HepG2 (cell line): ENCODE results near the gene TBL3. TPM values are rescaled to one million over a fixed set of nuclear protein-coding genes. Genes with fewer than 3 reads are reported as not detected.

ENCODE experiments used
- AGO1 ChIP-seq: fragments of 200-400 bp; formaldehyde crosslinking; IDR thresholded peaks from 2 replicates; pipeline ENCODE4 v1.6.1; 2017; ENCODE audit warnings: mild to moderate bottlenecking, low read depth, low read length, moderate library complexity; ENCODE audit not compliant: poor library complexity, severe bottlenecking
- ARID4A ChIP-seq: sonication (generic); formaldehyde crosslinking; IDR thresholded peaks from 2 replicates; pipeline ENCODE4 v1.5.0; 2020; ENCODE audit warnings: mild to moderate bottlenecking, missing genetic modification reagents, borderline replicate concordance
- ATF2 ChIP-seq: sonication (generic); formaldehyde crosslinking; IDR thresholded peaks from 2 replicates; pipeline ENCODE4 v1.4.0; 2020; ENCODE audit warnings: missing genetic modification reagents
- DZIP1 ChIP-seq: sonication (generic); formaldehyde crosslinking; IDR thresholded peaks from 2 replicates; pipeline ENCODE4 v1.5.0; 2020; ENCODE audit warnings: mild to moderate bottlenecking, missing genetic modification reagents
- ESRRA ChIP-seq: sonication (generic); formaldehyde crosslinking; IDR thresholded peaks from 2 replicates; pipeline ENCODE4 v1.5.1; 2020; ENCODE audit warnings: mild to moderate bottlenecking, low read depth, missing genetic modification reagents
- FLYWCH1 ChIP-seq: sonication (generic); formaldehyde crosslinking; IDR thresholded peaks from 2 replicates; pipeline ENCODE4 v1.8.1; 2023; ENCODE audit warnings: mild to moderate bottlenecking, missing genetic modification reagents
- FOXA3 ChIP-seq: IDR thresholded peaks from 2 replicates; pipeline ENCODE4 v1.6.1; 2016; ENCODE audit warnings: missing genetic modification reagents, missing compliant biosample characterization
- GABPB1 ChIP-seq: IDR thresholded peaks from 2 replicates; pipeline ENCODE4 v1.6.1; 2016; ENCODE audit warnings: mild to moderate bottlenecking, missing genetic modification reagents, moderate library complexity, missing compliant biosample characterization
- GATAD2A ChIP-seq: IDR thresholded peaks from 2 replicates; pipeline ENCODE4 v1.6.1; 2016
- KDM2A ChIP-seq: sonication (generic); formaldehyde crosslinking; IDR thresholded peaks from 2 replicates; pipeline ENCODE4 v1.4.0; 2020; ENCODE audit warnings: low read depth, missing genetic modification reagents, borderline replicate concordance
- NFYB ChIP-seq: sonication (generic); formaldehyde crosslinking; IDR thresholded peaks from 2 replicates; pipeline ENCODE4 v1.4.0; 2020; ENCODE audit warnings: missing genetic modification reagents
- RAD21 ChIP-seq: fragments of 450-650 bp; formaldehyde crosslinking; IDR thresholded peaks from 2 replicates; pipeline ENCODE4 v1.5.0; 2020; ENCODE audit warnings: mild to moderate bottlenecking
- SP1 ChIP-seq, 2 experiments: fragments of 450-650 bp in 1 of 2; sonication (generic) in 1 of 2; formaldehyde crosslinking in 1 of 2; IDR thresholded peaks; 2 replicates each; pipeline versions ENCODE4 v1.4.0 to v1.6.1; 2016 to 2020; ENCODE audit warnings: missing genetic modification reagents in 1 of 2
- ZNF136 ChIP-seq: sonication (generic); formaldehyde crosslinking; IDR thresholded peaks from 2 replicates; pipeline ENCODE4 v1.8.1; 2022; ENCODE audit warnings: low read depth, mild to moderate bottlenecking, moderate library complexity, missing genetic modification reagents
- ZNF205 ChIP-seq: IDR thresholded peaks from 2 replicates; pipeline ENCODE4 v1.6.1; 2018; ENCODE audit warnings: missing biosample characterization, missing genetic modification reagents
- ZNF619 ChIP-seq: sonication (generic); formaldehyde crosslinking; IDR thresholded peaks from 2 replicates; pipeline ENCODE4 v1.4.0; 2020; ENCODE audit warnings: mild to moderate bottlenecking, missing genetic modification reagents
- ZNF724P ChIP-seq: sonication (generic); formaldehyde crosslinking; IDR thresholded peaks from 2 replicates; pipeline ENCODE4 v1.8.0; 2022; ENCODE audit warnings: missing genetic modification reagents, borderline replicate concordance
- ZNF761 ChIP-seq: sonication (generic); formaldehyde crosslinking; conservative IDR thresholded peaks from 2 replicates; pipeline ENCODE4 v1.4.0; 2020; ENCODE audit warnings: mild to moderate bottlenecking, missing genetic modification reagents
- ZNF776 ChIP-seq: sonication (generic); formaldehyde crosslinking; IDR thresholded peaks from 2 replicates; pipeline ENCODE4 v1.4.0; 2020; ENCODE audit warnings: mild to moderate bottlenecking, missing genetic modification reagents
- ZNF782 ChIP-seq: sonication (generic); formaldehyde crosslinking; IDR thresholded peaks from 2 replicates; pipeline ENCODE4 v1.4.0; 2020; ENCODE audit warnings: missing genetic modification reagents, mild to moderate bottlenecking, borderline replicate concordance
- ZNF788 ChIP-seq: sonication (generic); formaldehyde crosslinking; IDR thresholded peaks from 2 replicates; pipeline ENCODE4 v1.5.0; 2020; ENCODE audit warnings: mild to moderate bottlenecking, missing genetic modification reagents, borderline replicate concordance
- polyA plus RNA-seq, 8 experiments: library from polyadenylated mRNA; depleted of rRNA in 3 of 8; stranded (reverse) in 7 of 8; unstranded in 1 of 8; fragments of >200 nt; fragmentation: Illumina TruSeq in 4 of 8; extraction: Trizol in 4 of 8; gene quantifications; 2 replicates each; pipeline versions ENCODE4 v1.2.1 to v1.2.3, GENCODE V29; 2011 to 2016; ENCODE audit warnings: low read depth in 4 of 8, missing spikeins in 1 of 8, mixed read lengths in 1 of 8; ENCODE audit not compliant: insufficient read depth in 1 of 8
- total RNA-seq, 5 experiments: library from RNA; depleted of rRNA; stranded (reverse); fragments of >200 nt; fragmentation: Illumina TruSeq; extraction: Trizol; gene quantifications; 2 replicates each; pipeline ENCODE4 v1.2.3, GENCODE V29; 2016; ENCODE audit warnings: low read depth in 1 of 5

TBL3 gene
- total and polyA plus RNA-seq, 2 of the 13 experiments (the other 11 are each of a cell fraction or from before 2014, with no cell fraction given): 16.8 to 38.0 TPM

DNA sequence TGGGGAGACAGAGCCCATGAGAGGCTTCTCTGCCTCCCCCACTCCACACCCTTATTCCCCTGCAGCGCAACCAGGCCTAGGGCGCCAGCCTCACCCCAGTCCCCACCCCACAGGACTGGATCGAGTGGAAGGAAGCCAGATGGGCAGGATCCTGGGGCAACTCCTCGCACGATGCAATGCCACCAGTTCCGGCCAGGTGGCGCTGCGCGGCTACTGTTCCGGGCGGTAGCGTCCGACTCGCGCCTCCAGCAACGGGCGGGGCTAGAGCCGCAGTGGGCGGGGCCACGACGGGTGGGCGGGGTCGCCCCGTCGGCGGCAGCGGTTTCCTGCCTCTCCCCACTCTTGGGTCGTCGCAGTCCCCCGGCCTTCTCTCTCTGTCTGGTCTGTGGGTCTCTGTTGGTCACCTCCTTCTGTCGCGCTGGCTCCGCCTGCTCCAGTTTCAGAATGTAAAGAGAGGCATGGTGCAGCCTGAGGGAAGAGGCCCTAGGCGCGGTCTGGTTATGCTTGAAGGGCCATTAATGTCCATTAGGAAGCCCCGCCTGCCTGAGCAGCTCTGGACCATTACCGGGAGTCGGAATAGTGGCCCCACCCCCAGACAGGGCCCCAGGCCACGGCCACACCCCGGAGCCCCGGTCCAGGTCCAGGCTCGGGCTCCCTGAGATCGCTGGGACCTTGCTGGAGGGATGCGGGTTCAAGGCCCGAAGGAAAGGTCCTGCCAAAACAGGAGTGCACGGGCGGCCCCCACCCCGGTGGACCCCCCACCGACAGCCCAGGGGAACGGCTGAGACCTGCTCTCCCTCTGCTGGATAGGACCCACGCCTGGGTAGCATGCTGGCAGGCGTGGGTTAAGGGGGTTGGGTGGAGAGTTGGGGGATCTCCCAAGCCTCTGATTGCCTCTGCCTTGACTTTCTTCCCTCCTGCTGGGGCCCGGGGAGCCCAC is 51.5 kb downstream of the TBL3 start (continued):
- no peak for TF ChIP-seq ZNF724P (CRISPR knock-in tag)
- TF ChIP-seq ZNF136 (CRISPR knock-in tag): 0 out of 2 replicates have a peak, but pooled peaks have one; percentile 62
- TF ChIP-seq ZNF788 (CRISPR knock-in tag): no peak
- peak; percentile 66; the same call in 1 of the 2 replicates for TF ChIP-seq KDM2A
- peak; percentile 16 for TF ChIP-seq AGO1
- peak; percentile 53; the same call in 1 of the 2 replicates for TF ChIP-seq ARID4A
- TF ChIP-seq GABPB1: peak; percentile 83
- TF ChIP-seq GATAD2A: peak; percentile 5; the same call in 1 of the 2 replicates
- TF ChIP-seq ZNF205 (CRISPR knock-in tag): no peak
- TF ChIP-seq NFYB: peak; percentile 30; the same call in 1 of the 2 replicates
- peak; percentile 52 for TF ChIP-seq FOXA3 (CRISPR knock-in tag)
- peak; percentile 60; the same call in 1 of the 2 replicates for TF ChIP-seq ZNF761 (CRISPR knock-in tag)
- TF ChIP-seq FLYWCH1 (CRISPR knock-in tag): no peak
- TF ChIP-seq ATF2 (CRISPR knock-in tag): peak; percentile 66; the same call in 1 of the 2 replicates
- TF ChIP-seq RAD21 (CRISPR knock-in tag): peak; percentile 98
- TF ChIP-seq ZNF619 (CRISPR knock-in tag): no peak
- no peak for TF ChIP-seq SP1 (IDR thresholded peaks at IDR 0.05)
- peak; percentile 92 for TF ChIP-seq SP1 (CRISPR knock-in tag; IDR thresholded peaks at IDR 0.05)
- TF ChIP-seq ZNF776 (CRISPR knock-in tag): 0 out of 2 replicates have a peak, but pooled peaks have one; percentile 62
- TF ChIP-seq ZNF782 (CRISPR knock-in tag): no peak
- TF ChIP-seq DZIP1 (CRISPR knock-in tag): 0 out of 2 replicates have a peak, but pooled peaks have one; percentile 90
- no peak for TF ChIP-seq ESRRA (CRISPR knock-in tag)
